IPS DF 4.7 (cell line): ENCODE data around the gene PARP3.
A peak's percentile ranks its signal among the peaks of the same experiment; 100 is the strongest.
"Not testable (repeated sequence)": the region's sequence is repeated elsewhere in the genome, so short reads cannot be mapped to it uniquely, and the experiment has no call there.

Source experiments
- DNase-seq: peaks from one replicate; pipeline ENCODE4 v3.0.0-alpha.2; 2013; ENCODE audit warnings: low spot score; ENCODE audit errors: extremely low read depth

The PARP3 gene

DNA sequence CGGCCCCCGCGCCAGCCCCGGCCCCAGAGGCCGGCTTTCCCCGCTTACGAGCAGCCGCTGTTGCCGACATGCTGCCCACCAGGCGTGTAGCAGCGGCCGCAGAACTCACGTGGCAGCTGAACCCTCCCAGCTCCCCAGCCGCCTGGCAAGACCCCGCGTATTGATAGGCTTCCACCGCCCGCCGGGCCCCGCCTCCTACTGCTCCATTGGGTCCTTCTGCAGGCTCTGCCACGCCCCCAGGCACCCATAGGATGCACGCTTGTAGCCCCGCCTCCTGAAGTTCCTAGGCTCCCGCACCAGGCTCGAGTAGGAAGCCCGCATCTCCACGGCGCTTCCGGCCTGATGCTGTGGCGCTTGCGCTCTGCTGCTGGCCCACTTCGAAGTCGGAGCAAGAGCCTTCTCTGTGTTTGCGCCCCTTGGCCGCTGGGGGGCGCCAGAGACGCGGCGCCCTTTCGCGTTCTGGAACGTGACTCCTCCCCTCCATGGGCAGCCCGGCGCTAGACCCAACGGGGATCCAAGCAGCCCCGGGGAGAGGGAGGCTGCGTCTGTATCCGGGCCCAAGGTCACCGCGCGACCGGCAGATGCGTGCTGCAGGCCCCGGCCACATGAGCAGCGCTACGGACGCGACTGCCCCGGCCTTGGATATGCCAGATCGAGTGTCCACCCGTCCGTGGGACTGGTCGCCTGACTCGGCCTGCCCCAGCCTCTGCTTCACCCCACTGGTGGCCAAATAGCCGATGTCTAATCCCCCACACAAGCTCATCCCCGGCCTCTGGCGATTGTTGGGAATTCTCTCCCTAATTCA lies at the start of gene PARP3, which contains the start of gene RRP9:
PARP3 (plus strand) TSS at position 566 of the 805 bp plus-strand sequence. CDS start 993 bp downstream, outside the sequence.
RRP9 (minus strand) TSS at position 107 of the 805 bp plus-strand sequence; CDS start at position 70, 37 bp downstream.
- peak; percentile 96 for DNase-seq

DNA sequence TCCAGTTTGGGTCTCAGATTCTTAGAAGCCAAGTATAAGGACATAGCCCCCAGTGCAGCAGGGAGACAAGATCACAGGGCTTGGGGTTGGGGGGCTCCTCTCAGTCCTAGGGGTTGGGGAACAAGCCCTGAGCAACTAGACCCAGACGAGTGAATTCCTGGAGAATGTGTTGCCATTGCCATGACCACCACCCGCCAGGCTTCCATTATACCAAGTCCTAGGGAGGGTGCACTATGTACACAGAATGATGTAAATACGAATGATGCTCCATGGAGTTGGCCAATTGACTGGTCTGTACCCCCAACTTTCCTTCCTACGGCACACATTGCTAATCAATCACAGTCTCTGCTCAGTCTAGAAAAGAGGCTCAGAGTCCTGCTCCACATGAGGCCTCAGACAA lies 47.8 kb upstream of the PARP3 start:
- no peak for DNase-seq

DNA sequence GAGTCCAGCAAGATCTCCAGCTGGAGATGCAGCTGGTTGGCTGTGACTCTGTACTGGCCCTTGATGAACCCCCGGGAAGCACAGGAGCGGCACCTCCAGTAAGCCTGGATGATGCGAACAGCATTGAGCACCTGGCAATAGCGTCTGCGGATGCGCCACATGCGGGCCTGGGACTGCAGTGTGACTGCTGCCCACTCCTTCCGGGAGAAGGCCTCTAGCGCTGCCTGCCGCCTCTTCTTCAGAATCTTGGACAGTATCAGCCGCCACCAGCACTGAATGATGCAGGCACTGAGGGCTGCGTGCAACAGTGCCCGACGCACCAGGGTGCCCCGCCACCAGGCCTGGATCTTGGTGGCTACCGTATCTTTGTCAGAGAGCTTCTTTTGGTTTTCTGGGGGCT lies 47.2 kb upstream of the PARP3 start:
- DNase-seq, result no peak

DNA sequence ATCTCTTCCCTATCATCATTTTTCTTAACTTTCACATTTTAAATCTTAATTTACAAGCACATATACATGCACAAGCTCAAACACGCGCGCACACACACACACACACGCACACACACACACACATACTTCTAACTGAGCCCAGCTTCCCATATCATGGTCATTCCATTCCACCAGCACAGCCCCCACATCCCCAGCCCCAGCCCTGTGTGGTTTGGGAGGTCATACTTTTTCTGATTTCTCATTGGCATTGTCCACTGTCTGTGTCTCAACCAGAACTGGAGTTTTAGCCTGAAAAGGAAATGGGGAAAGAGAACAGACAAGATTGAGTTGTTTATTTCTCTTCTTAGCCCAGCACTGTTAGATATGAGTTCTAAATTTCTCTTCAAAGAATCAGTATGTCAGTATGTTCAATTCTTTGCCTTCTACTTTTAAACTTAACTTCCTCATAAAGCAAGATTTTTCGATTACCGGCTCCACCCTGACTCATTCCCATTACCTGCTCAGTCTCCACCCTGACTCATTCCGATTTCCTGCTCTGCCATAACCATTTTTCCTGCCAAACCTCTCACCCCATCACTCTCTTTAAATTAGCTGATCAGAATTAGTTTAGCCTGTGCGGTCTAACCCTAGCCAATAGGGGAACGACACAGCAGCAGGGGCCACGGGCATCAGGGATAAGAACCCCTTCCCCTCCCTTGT lies 45.4 kb upstream of the PARP3 start:
- no peak for DNase-seq

DNA sequence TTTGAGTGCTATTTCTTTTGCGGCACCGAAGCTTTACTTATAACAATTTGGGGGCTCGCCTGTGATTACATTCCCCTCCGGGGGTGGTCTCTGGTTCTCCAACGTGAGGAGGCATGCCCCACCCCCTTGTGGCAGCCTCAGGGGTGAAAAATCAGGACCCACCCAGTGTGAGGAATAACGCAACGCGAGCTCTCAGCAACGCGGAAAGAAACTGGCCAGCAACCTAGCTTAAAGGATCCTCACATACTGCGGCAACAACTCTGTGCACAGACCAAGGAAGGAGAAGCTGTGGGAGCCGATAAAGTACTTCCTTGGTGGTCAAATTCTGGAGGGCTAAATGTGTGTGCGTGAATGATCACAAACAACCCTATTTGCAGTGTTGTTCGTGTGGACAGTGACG lies 44.8 kb upstream of the PARP3 start:
- no peak for DNase-seq

DNA sequence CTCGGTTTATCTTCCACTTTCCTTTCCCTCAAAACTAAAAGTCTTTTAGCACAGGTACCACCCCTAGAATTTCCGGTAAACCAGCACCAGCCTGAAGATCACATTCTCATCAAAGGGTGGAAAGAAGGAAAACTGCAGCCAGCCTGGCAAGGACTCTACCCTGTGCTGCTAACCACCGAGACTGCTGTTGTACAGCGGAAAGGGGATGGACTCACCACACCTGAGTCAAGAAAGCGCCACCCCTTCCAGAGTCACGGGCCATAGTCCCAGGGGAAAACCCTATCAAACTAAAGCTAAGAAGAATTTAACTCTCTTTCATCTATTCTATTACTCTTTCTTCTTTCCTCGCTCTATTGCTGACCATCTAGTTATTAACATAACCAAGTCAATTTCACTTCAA lies 42.1 kb upstream of the PARP3 start:
- DNase-seq, result not testable (repeated sequence)

DNA sequence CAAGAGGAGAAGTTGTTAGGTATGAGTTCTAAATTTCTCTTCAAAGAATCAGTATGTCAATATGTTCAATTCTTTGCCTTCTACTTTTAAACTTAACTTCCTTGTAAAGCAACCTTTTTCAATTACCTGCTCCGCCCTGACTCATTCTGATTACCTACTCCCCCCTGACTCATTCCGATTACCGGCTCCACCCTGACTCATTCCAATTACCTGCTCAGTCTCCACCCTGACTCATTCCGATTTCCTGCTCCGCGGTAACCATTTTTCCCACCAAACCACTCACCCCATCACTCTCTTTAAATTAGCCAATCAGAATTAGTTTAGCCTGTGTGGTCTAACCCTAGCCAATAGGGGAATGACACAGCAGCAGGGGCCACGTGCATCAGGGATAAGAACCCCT lies 39.8 kb upstream of the PARP3 start:
- not testable (repeated sequence) for DNase-seq

DNA sequence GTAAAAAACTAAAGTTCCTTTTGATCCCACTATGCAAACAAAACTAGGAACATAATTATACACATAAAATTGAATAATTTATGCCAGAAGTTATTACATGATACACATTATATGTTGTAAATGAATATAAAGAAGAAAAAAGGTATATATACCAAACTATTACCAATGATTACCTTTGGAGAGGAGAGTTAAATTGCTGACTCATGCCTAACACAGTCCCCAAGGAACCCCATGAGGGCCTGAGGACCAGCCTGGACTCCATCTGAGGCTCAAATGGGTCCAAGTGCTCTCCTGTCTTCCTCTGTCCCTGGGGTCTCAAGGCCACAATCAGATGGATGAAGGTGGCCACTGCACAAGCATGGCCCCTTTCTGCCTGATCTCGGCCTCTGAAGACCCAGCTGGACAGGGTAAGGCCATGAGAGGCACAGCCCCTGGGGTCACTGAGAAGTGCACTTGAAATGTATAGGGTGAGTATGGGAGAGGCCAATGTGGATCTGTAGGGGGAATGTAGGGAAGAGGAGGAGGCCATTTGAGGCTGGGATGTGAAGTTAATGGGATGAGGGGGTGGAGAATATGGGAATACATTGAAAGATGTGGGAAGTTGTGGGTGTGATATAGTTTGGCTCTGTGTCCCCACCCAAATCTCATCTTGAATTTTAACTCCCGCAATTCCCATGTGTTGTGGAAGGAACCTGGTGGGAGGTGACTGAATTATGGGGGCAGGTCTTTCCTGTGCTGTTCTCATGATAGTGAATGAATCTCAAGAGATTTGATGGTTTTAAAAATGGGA lies 37.9 kb upstream of the PARP3 start:
- DNase-seq, result no peak

DNA sequence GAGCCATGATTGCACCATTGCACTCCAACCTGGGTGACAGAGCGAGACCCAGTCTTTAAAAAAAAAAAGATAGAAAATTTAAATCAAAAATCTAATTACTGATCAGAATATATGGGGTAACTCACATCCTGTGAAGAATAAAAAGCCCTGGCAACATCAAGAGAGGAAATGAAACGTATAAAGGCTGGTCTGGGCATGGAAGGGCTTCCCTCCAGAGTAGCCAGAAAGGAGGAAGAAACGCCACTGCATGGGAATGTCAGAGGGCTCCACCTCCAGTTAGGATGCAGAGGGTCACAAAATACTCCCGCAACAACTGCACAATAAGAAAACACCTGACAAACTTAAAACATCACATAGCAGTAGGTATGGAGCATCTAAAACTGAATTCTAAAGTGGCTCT lies 34.1 kb upstream of the PARP3 start:
- no peak for DNase-seq

DNA sequence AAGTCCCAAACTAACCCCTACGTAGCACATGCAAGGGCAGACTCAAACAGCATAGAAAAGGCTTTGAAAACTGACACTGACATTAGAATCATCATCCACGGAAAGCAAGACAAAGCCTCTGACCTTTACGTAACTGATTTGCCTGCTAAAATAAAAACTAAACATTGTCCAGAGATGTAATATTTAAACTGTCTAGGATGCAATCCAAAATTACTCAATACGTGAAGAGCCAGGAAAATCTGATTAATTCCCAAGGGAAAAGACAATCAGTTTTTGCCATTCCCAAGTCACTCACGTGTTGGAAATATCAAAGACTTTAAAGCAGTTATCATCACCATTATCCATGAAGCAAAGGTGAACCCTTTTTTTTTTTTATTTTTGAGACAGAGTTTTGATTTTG lies 25.7 kb upstream of the PARP3 start:
- DNase-seq, result no peak

DNA sequence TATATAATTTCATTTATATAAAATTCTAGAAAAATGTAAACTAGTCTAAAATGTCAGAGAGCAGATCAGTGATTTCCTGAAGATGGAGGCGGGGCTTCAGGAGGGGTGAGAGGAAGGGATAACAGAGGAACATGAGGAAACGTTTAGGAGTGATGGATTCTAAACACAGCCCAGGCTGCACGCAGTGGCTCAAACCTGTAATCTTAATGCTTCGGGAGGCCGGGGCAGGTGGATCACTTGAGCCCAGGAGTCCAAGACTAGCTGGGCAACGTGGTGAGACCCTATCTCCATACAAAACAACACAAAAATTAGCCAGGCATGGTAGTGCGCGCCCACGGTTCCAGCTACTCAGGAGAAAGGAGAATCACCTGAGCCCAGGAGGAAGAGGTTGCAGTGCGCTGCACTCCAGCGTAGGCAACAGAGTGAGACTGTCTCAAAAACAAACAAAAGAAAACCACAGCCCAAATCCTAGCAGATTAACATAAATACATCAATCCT lies 21.0 kb upstream of the PARP3 start:
- DNase-seq, result no peak

DNA sequence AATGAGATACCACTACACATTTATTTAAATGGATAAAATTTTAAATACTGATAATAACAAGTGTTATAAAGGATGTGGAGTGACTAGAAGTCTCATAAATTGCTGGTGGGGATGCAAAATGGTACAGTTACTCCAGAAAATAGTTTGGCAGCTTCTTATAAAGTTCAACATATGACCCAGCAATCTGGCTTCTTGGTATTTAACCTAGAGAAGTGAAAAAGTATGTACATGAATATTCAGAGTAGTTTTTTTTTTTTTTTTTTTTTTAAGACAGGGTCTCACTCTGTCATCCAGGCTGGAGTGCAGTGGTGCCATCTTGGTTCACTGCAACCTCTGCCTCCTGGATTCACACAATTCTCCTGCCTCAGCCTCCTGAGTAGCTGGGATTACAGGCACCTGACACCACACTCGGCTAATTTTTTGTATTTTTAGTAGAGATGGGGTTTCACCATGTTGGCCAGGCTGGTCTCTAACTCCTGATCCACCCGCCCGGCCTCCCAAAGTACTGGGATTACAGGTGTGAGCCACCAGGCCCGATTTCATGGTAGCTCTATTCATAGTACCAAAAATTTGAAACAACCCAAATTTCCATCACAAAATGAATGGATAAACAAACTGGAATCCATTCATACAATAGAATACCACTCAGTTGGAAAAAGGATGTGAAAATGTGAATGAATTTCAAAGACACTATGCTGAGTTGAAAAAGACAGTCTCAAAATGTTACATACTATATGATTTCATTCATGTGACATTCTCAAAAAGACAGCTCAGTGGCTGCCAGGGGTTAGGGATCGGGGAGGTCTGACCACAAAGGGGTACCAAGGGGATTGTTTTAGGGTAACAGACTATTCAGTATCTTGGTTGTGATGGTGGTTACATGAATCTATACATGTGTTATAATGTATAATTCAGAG lies 14.8 kb upstream of the PARP3 start:
- DNase-seq, result no peak

DNA sequence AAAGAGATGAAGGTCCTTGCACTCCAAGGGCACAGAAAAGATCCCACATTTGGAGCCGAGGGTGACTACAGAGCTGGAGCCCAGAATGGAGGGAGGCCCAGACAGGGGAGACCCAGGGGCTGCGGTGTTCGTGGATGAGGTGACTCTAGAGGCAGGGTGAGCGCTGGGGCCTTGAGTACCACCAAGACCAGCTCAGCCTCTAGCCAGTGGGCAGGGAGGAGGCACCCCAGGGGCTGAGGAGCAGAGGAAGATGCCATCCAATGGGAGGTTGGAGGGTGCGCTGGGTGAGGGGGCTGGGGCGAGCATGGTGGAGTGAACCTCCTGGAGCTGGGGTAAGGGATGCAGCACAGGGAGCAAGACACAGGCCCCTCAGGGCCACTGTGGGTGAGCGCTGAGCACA lies 13.7 kb upstream of the PARP3 start:
- DNase-seq, result no peak

DNA sequence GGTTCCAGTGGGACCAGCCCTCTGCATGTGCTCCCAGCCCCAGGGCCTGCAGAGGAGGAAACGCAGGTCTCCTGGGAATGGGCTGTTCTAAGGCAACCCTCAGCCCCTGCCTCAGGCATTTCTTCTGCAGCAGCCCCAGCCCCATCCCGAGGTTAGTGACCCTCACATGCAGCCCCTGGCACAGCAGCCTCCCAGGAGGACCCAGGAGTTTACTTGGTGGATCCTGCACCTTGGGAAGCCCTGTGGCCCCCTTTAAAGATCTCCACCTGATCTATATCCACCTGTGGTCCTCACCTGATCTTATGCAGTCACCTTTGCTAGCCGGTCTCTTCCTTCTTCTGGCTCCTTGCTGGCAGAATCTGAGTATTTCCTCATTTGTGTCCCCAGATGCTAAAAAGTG lies 13.2 kb upstream of the PARP3 start:
- not testable (repeated sequence) for DNase-seq

DNA sequence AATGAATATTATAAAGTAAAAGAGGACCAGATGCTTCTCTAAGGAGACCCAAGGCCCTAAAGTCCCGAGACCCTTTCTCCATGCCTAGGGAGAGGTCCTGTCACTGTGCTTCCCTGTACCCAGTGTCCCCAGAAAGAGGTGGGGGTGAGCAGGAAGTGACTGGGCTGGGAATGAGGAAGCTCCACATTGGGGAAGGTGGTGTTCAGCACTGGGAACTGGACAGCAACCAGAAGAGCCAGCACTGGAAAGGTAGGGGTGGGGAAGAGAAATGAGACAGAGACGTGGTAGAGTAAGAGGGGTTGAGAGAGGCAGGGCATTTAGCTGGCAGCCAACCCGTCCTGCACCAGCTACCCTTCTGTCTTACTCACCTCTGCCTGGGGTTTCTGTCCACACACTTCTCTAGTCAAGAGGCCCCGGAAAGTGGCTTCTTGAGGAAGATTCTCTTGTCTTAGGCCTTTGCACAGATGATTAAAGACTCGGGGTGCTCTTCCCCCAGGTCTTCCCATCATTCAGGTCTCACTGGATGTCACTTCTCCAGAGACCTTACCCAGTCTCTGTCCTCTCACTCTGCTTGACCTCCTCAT lies 12.7 kb upstream of the PARP3 start:
- DNase-seq, result peak; percentile 19

DNA sequence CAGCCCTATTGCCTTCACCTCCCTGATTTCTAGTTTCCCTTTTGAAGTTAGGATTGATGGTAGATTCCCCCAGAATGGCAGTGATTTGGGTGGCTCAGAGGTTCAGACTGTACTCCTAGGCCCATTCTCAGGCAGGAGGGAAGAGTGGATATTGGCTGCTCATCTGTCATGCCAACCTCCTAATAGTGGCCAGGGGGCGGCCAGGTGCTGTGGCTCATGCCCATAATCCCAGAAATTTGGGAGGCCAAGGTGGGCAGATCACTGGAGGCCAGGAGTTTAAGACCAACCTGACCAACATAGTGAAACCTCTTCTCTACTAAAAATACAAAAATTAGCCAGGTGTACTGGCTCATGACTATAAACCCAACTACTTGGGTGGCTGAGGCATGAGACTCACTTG lies 11.7 kb upstream of the PARP3 start:
- no peak for DNase-seq

DNA sequence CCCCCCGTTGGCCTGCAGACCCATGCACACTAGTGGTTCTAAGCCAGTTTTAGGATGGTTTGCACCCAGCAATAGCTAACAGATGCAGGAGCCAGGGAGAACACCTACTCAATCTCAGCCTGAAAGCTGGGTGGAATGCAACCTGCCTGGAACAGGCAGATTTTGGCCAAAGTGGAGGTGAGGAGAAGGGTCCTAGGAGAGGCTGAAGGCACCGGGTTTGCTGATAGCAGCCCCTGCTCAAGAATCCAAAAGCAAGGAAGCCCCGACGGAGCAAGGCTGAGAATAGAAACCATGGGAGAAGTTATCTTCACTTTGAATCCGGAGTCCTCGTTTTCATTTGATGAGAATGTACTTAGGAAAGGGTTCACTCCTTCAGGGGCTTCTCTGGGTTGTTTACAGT lies 10.4 kb upstream of the PARP3 start:
- DNase-seq, result no peak

DNA sequence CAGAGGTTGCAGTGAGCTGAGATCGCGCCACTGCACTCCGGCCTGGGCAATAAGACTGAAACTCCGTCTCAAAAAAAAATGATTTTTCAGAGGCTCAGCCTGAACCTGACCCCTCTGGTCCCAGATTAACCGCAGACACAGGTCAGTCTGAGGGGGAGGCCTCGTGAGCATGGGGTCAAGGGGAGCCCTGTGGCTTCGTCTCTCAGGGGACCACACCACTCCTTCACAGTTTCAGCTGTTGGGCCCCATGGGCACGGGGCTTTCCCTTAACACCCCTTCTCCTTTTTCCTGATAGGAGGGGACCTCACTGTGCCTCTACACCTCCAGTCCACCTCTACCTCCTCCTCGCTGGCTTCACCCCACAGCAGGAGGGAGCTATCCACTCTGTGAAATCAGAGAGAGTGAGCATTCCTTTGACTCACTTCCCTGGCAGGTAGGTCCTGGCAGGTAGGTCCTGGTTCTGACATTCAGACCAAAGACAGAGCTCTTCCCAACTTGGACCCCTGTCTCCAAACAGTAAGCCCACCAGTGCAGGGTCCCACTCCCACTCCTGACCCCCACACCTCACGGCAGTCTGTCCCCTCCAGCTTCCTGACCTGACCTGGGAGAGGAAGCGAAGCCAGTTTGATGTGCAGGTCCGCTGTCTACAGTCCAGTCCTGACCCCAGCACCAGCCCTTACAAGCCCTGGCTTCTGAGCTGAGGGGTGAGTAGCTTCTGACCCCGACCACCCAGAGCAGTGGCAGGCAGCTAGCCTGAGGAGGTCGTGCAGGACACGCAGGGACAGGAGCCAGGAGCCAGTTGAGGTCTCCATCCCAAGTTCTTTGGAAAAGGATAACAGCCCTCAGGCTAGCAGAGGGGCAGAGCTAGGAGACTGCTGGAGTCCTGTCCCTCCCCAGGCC lies 9.4 kb upstream of the PARP3 start:
- no peak for DNase-seq

DNA sequence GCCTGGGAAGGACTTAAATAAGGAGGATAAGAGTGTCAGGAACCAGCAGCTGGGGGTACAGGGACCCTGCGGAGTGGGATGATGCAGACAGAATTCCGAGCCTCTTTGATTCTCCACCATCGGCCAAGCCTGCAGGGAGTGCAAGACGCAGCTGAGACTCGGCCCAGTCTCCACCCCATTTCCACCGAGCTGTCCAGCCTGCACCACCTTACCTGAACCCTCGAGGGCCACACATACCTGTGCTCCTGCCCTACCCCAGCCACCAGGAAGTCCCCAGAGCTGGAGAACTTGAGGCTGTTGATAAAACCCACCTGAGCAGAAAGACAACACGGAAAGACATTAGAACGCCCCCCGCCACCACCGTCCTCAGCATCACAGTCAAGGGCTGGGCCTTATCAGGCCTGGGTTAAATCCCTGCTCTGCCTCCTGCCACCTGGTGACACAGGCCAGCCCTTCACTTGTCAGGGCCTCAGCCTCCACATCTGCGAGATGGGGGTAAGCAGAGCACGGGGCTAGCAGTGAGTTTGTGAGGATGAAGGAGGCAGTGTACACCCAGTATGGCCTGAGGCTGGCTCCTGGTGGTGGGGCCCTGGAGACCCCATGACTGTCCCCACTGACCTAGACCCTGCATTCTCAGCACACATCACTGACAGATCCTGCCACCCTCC lies 8.6 kb upstream of the PARP3 start:
- DNase-seq, result no peak
